ENCODE data around the gene DNAJC8. TPM values are rescaled to one million over a fixed set of nuclear protein-coding genes. Genes with fewer than 3 reads are reported as not detected.
A peak's percentile ranks its signal among the peaks of the same experiment; 100 is the strongest.

DNAJC8 gene
- total RNA-seq, 4 donors from 2014 or later, result 77.7 to 83.1 (median 79.9) TPM

DNA sequence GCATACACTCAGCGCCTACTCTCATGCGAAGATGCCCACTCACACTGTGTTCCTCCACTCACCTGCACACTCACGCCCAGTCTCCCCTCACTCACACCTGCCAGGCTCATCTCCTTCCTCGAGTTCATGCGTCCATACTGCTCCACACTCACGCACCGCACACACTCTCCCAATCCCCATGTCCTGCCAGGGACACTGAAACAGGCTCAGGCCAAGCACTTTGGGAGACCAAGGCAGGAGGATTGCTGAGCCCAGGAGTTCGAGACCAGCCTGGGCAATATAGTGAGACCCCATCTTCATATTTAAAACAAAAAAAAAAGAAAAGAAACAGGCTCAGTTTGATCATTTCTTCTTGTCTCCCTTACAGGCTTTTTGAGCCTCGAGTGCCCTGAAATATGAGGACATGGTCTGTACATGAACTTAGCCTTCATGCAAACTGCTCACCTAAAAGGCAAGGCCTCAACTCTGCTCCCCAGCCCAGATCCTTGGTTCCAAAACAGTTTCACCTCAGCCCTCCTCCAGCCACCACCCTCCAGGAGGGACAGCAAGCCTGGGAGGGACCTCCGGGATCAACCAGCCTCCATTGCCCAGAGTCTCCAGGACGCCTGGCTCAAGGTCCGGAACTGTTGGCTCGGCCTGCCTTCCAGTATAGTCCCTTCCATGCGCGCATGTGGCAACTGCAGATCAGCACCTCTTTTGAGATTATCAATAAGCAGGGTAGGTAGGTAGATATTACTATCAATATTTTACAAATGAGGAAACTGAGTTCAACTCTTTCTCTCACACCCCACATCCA, 53.9 kb downstream of the DNAJC8 start:
- Histone ChIP-seq H3K27ac (no peak overlapping the region), H3K9me3 (no peaks in the 10 kb centered on the region), H3K4me1 (peaks cover 0 to 2% (median 0%) of the 10 kb centered on the region in 4 donors), H3K4me3 (no peak overlapping the region), H3K36me3 (no peaks in the 10 kb centered on the region), H3K27me3 (no peaks in the 10 kb centered on the region)
- WGBS, 2 donors, result 88 to 91% methylated on average over 15 of the region's 15 CpGs
- TF ChIP-seq, protein P1, sequence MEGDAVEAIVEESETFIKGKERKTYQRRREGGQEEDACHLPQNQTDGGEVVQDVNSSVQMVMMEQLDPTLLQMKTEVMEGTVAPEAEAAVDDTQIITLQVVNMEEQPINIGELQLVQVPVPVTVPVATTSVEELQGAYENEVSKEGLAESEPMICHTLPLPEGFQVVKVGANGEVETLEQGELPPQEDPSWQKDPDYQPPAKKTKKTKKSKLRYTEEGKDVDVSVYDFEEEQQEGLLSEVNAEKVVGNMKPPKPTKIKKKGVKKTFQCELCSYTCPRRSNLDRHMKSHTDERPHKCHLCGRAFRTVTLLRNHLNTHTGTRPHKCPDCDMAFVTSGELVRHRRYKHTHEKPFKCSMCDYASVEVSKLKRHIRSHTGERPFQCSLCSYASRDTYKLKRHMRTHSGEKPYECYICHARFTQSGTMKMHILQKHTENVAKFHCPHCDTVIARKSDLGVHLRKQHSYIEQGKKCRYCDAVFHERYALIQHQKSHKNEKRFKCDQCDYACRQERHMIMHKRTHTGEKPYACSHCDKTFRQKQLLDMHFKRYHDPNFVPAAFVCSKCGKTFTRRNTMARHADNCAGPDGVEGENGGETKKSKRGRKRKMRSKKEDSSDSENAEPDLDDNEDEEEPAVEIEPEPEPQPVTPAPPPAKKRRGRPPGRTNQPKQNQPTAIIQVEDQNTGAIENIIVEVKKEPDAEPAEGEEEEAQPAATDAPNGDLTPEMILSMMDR (IDR thresholded peaks at IDR 0.05), result no peak
- TF ChIP-seq POLR2A (IDR thresholded peaks at IDR 0.05), result no peak
- no peak for TF ChIP-seq EP300 (IDR thresholded peaks at IDR 0.05)
- no peak for DNase-seq (ENCODE audit: low spot score in 2 of 2)

DNA sequence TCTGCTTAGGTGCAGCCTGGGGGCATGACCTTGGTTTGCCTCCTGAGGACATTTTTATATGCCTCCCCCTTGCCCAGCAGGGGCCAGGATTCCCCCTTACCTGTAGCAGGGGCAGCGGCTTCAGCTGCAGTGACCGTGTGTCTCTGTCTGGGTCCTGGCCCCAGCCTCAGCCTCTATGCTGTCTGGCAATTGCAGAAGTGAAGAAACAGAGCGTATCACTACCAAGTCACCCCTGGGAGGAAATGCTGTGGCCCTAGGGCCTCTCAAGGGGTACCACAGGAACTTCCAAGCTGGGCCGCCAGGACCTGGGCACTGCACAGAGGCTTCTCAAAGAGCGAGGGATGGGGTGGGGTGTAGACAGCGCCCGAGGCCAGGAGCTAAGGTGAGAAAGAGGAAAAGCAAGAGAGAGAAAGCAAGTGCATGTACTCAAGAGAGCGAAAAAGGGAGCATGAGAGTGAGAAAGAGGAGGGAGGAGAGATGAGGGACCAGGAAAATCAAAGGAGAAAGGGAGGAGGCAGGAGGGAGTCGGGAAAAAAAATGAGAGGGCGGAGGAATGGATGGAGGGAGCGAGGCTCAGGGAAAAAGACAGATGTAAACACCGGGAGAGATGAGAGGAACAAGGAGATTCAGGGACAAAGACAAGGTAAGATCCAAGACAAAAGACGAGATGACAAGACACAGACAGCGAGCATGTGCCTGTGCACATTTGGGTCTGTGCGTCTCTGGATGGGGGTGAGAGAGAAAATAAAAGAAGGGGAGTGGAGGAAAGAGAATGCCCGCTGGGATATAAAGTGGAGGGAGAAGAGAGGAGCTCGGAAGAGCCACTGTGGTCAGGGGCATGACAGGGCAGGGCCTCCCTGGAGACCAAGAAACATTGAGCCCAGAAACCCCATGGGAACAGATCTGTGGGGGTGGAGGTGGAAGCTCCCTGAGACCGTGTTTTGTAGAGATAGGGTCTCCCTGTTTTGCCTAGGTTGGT, 56.0 kb downstream of the DNAJC8 start, which contains the start of gene PTAFR:
TSS of gene PTAFR (minus strand) at position 199 of the 979 bp plus-strand sequence. CDS start 25,669 bp downstream, outside the sequence.
- Histone ChIP-seq H3K27ac (peak within 1 kb of the TSS in 3 of 4 donors; percentile 10 to 67 (median 44)), H3K36me3 (no peaks in the 10 kb centered on the region), H3K4me3 (peak within 1 kb of the TSS in 3 of 4 donors; percentile 3 to 36 (median 7)), H3K27me3 (no peaks in the 10 kb centered on the region), H3K9me3 (no peaks in the 10 kb centered on the region), H3K4me1 (peaks cover 0 to 11% (median 5%) of the 10 kb centered on the region in 4 donors)
- WGBS, 2 donors, result 52 to 58% methylated on average over 18 of the region's 18 CpGs
- TF ChIP-seq, protein P1 (IDR thresholded peaks at IDR 0.05), result no peak
- TF ChIP-seq EP300 (IDR thresholded peaks at IDR 0.05) (no peak), POLR2A (IDR thresholded peaks at IDR 0.05) (no peak)
- DNase-seq (ENCODE audit: low spot score in 2 of 2), result no peak

DNA sequence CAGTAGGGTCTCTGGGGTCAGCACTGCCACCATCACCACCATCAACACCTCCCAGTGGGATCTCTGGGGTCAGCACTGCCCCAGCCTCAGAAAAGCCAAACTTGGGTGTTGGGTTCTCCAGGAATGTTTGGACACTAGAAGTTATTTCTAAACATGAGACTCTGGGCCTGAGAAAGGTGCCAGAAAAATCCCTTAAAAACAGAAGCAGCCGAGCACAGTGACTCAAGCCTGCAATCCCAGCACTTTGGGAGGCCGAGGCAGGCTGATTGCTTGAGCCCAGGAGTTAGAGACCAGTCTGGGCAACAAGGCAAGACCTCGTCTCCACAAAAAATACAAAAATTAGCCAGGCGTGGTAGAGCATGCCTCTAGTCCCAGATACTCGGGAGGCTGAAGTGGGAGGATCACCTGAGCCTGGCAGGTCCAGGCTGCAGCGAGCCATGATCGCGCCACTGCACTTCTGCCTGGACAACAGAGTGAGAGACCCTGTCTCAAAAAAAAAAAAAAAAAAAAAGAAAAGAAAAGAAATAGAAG, 56.8 kb downstream of the DNAJC8 start:
- Histone ChIP-seq H3K4me3 (peak overlapping the region in 3 of 4 donors; percentile 3 to 36 (median 7)), H3K27me3 (no peaks in the 10 kb centered on the region), H3K4me1 (peaks cover 0 to 16% (median 5%) of the 10 kb centered on the region in 4 donors), H3K9me3 (no peaks in the 10 kb centered on the region), H3K27ac (peak overlapping the region in 3 of 4 donors; percentile 10 to 67 (median 44)), H3K36me3 (no peaks in the 10 kb centered on the region)
- no peak for DNase-seq (ENCODE audit: low spot score in 2 of 2)
- no peak for TF ChIP-seq EP300 (IDR thresholded peaks at IDR 0.05)
- TF ChIP-seq, protein P1 (IDR thresholded peaks at IDR 0.05), result no peak
- no peak for TF ChIP-seq POLR2A (IDR thresholded peaks at IDR 0.05)
- 75 to 77% methylated on average over 8 of the region's 8 CpGs for WGBS, 2 donors

GRCh38 chr1:28173980-28174297, 58.9 kb downstream of the DNAJC8 start:
- no peak for DNase-seq (ENCODE audit: low spot score in 2 of 2)
- H3K27me3 ChIP-seq, result no peaks in the 10 kb centered on the region
- H3K4me1 ChIP-seq, result peaks cover 0 to 18% (median 5%) of the 10 kb centered on the region in 4 donors
- H3K36me3 ChIP-seq, result no peaks in the 10 kb centered on the region
- H3K4me3 ChIP-seq, result peak overlapping the region in 1 of 4 donors; percentile 36
- 73 to 93% methylated on average over 4 to 5 of the region's 5 CpGs for WGBS, 2 donors
- peak overlapping the region in 1 of 4 donors; percentile 36 for H3K27ac ChIP-seq
- no peaks in the 10 kb centered on the region for H3K9me3 ChIP-seq
- TF ChIP-seq POLR2A (IDR thresholded peaks at IDR 0.05), result no peak

All from tibial nerve (tissue), 4 donors.